HG02852 (cell line): Measurements from ENCODE around the gene ZAR1.
"Not testable (repeated sequence)": the region's sequence is repeated elsewhere in the genome, so short reads cannot be mapped to it uniquely, and the experiment has no call there.

Source experiments
- ATAC-seq: cut with Tn5 transposase; IDR thresholded peaks from one replicate; pipeline ENCODE4 v1.9.1; 2021; ENCODE audit warnings: mild to moderate bottlenecking, moderate library complexity; ENCODE audit not compliant: unreplicated experiment

Gene ZAR1

GRCh38 chr4:48490012-48490679, at the start of gene ZAR1:
ZAR1 (plus strand) TSS chr4:48490252; CDS start chr4:48490292, 40 bp downstream.
- no peak for ATAC-seq

GRCh38 chr4:48440914-48441313, 49.1 kb upstream of the ZAR1 start:
- ATAC-seq, result not testable (repeated sequence)

GRCh38 chr4:48445704-48446103, 44.3 kb upstream of the ZAR1 start:
- no peak for ATAC-seq

- no peak for ATAC-seq
Observed at GRCh38 chr4:48446642-48447041, 43.4 kb upstream of the ZAR1 start.

GRCh38 chr4:48449151-48449550, 40.9 kb upstream of the ZAR1 start:
- ATAC-seq, result no peak

- ATAC-seq, result no peak
Observed at GRCh38 chr4:48450740-48451139, 39.3 kb upstream of the ZAR1 start.

- not testable (repeated sequence) for ATAC-seq
Observed at GRCh38 chr4:48451656-48452055, 38.4 kb upstream of the ZAR1 start.

- ATAC-seq, result no peak
Observed at GRCh38 chr4:48454591-48454990, 35.5 kb upstream of the ZAR1 start.

- ATAC-seq, result no peak
Observed at GRCh38 chr4:48461000-48461399, 29.1 kb upstream of the ZAR1 start.

- no peak for ATAC-seq
Observed at GRCh38 chr4:48462363-48462762, 27.7 kb upstream of the ZAR1 start.

GRCh38 chr4:48467442-48467841, 22.6 kb upstream of the ZAR1 start:
- no peak for ATAC-seq

- no peak for ATAC-seq
Observed at GRCh38 chr4:48467891-48468290, 22.2 kb upstream of the ZAR1 start.

- ATAC-seq, result no peak
Observed at GRCh38 chr4:48470137-48470536, 19.9 kb upstream of the ZAR1 start.

GRCh38 chr4:48470570-48470969, 19.5 kb upstream of the ZAR1 start:
- no peak for ATAC-seq

GRCh38 chr4:48472794-48473193, 17.3 kb upstream of the ZAR1 start:
- ATAC-seq, result no peak

- no peak for ATAC-seq
Observed at GRCh38 chr4:48475770-48476169, 14.3 kb upstream of the ZAR1 start.

GRCh38 chr4:48478273-48478672, 11.8 kb upstream of the ZAR1 start:
- no peak for ATAC-seq

- no peak for ATAC-seq
Observed at GRCh38 chr4:48481581-48481980, 8.5 kb upstream of the ZAR1 start.

GRCh38 chr4:48483006-48483776, 6.9 kb upstream of the ZAR1 start, which contains the start of gene SLC10A4:
SLC10A4 (plus strand) TSS chr4:48483343; CDS start chr4:48483562, 219 bp downstream.
- ATAC-seq, result no peak

GRCh38 chr4:48483777-48484493, 6.1 kb upstream of the ZAR1 start:
- no peak for ATAC-seq

- ATAC-seq, result no peak
Observed at GRCh38 chr4:48484494-48485168, 5.4 kb upstream of the ZAR1 start.
